ENCODE results near the gene G6PD. TPM values are rescaled to one million over a fixed set of nuclear protein-coding genes. Genes with fewer than 3 reads are reported as not detected.
"Not testable (repeated sequence)": the region's sequence is repeated elsewhere in the genome, so short reads cannot be mapped to it uniquely, and the experiment has no call there.

Gene G6PD
- total and polyA plus RNA-seq, 10 of the 15 experiments (the other 5 are each of a cell fraction or from before 2014, with no cell fraction given) = 1.6 to 62.5 (median 28.4) TPM

DNA sequence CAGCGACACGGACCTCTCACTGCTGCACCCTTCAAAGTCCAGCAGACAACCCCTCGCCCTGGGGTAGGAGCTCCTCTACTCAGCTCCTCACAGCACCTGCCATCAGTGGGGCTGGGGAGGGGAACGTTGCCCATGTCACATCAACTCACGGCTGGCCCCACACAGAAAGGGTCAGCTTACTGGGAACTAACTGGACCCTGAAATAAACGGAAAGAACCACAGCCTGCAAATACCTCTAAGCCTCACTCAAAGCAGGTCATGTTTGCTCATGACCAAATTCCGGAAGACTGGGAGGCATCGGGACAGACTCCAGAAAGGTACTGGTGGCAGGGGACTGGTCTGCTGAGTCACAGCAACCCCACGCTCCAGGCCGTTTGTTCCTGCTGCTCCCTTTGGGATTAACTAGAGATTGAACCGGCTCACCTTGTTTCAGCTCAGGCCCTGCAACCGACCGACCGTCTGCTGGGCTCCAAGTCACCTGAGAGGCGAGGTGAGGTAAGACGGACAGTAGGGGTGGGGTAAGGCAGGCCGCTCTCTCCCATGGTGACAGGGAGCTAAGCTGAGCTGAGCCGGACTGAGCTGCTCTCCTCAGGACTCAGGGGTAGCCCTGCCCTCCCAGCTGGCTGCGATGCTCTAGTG, 5.6 kb downstream of the G6PD start:
- no peaks in the 10 kb centered on the region for H3K27me3 ChIP-seq (replicated peaks in 1 of 2; ENCODE audit: control insufficient read depth in 2 of 2, insufficient read depth in 2 of 2, low read length in 1 of 2)
- peaks cover 2% of the 10 kb centered on the region for H3K79me2 ChIP-seq (ENCODE audit: control insufficient read depth, insufficient read depth, low read length)
- no peak overlapping the region for H2AFZ ChIP-seq (ENCODE audit: control insufficient read depth, low read depth, low read length)
- DNase-seq (ENCODE audit: low read depth, low spot score) = no peak
- TF ChIP-seq HCFC1 (IDR thresholded peaks at IDR 0.05; ENCODE audit: low read length) (no peak), SMAD1 (IDR thresholded peaks at IDR 0.05; ENCODE audit: low read depth, partially characterized antibody) (no peak), PRDM15 (CRISPR knock-in tag; IDR thresholded peaks at IDR 0.05) (no peak), YY1 (IDR thresholded peaks at IDR 0.05; ENCODE audit: low read depth, low read length) (no peak)
- H3K27ac ChIP-seq (ENCODE audit: control insufficient read depth, insufficient read depth) = no peak overlapping the region
- ChIA-PET SMC1A (ENCODE audit: uncharacterized antibody, unreplicated experiment) (no interaction called here), POLR2A (no interaction called here), RAD21 (ENCODE audit: unreplicated experiment) (no interaction called here), CTCF (no interaction called here)
- in situ Hi-C loops (cut with MboI) = loop anchor here (10.0 to 25.0 kb wide), 2 partner anchors 294 to 404 kb away; partner anchors contain the start of genes OPN1LW and SMIM9
- peaks cover 14% of the 10 kb centered on the region for H3K4me1 ChIP-seq (ENCODE audit: control insufficient read depth, insufficient read depth, low read length)
- H4K20me1 ChIP-seq (ENCODE audit: control insufficient read depth, insufficient read depth) = no peaks in the 10 kb centered on the region
- H3K9me3 ChIP-seq (replicated peaks; ENCODE audit: control insufficient read depth, insufficient read depth, low read length) = no peaks in the 10 kb centered on the region
- BruUV-seq (replicated peaks) = no TSS peak
- H3K36me3 ChIP-seq (ENCODE audit: control insufficient read depth in 2 of 2, insufficient read depth in 2 of 2, low read length in 1 of 2) = no peaks in the 10 kb centered on the region
- 61% methylated on average over 18 of the region's 19 CpGs for WGBS (ENCODE audit: insufficient coverage, insufficient replicate concordance, low lambda C conversion rate, missing lambda C conversion rate)
- no peak for ATAC-seq
- FAIRE-seq = no peak
- no peak overlapping the region for H3K4me2 ChIP-seq (ENCODE audit: control insufficient read depth, insufficient read depth)
- no peak overlapping the region for H3K9ac ChIP-seq (ENCODE audit: control insufficient read depth, insufficient read depth, low read length)
- H3K4me3 ChIP-seq = no peak overlapping the region
- intact Hi-C loops (cut with micrococcal nuclease; ENCODE audit: unreplicated experiment) = no loop called here

- intact Hi-C loops (cut with micrococcal nuclease; ENCODE audit: unreplicated experiment); FAIRE-seq; H3K4me2 ChIP-seq (ENCODE audit: control insufficient read depth, insufficient read depth); ATAC-seq; H3K27me3 ChIP-seq (replicated peaks in 1 of 2; ENCODE audit: control insufficient read depth in 2 of 2, insufficient read depth in 2 of 2, low read length in 1 of 2); H3K27ac ChIP-seq (ENCODE audit: control insufficient read depth, insufficient read depth); H3K79me2 ChIP-seq (ENCODE audit: control insufficient read depth, insufficient read depth, low read length); H3K4me3 ChIP-seq; H2AFZ ChIP-seq (ENCODE audit: control insufficient read depth, low read depth, low read length); RAD21 ChIA-PET (ENCODE audit: unreplicated experiment); BruUV-seq (replicated peaks); DNase-seq (ENCODE audit: low read depth, low spot score); POLR2A ChIA-PET; H4K20me1 ChIP-seq (ENCODE audit: control insufficient read depth, insufficient read depth); H3K36me3 ChIP-seq (ENCODE audit: control insufficient read depth in 2 of 2, insufficient read depth in 2 of 2, low read length in 1 of 2); H3K9ac ChIP-seq (ENCODE audit: control insufficient read depth, insufficient read depth, low read length); H3K9me3 ChIP-seq (replicated peaks; ENCODE audit: control insufficient read depth, insufficient read depth, low read length); SMC1A ChIA-PET (ENCODE audit: uncharacterized antibody, unreplicated experiment): not testable (repeated sequence)
- in situ Hi-C loops (cut with MboI) = loop anchor here (10.0 to 25.0 kb wide), 2 partner anchors 294 to 403 kb away; partner anchors contain the start of genes OPN1LW and SMIM9
- H3K4me1 ChIP-seq (ENCODE audit: control insufficient read depth, insufficient read depth, low read length) = peaks cover 11% of the 10 kb centered on the region
- CTCF ChIA-PET = interaction anchor here (1.2 kb wide), 1 partner anchor 13 kb away, joined by 5 read pairs; no protein-coding TSS in a partner anchor
- WGBS (ENCODE audit: insufficient coverage, insufficient replicate concordance, low lambda C conversion rate, missing lambda C conversion rate) = 52% methylated on average over 7 of the region's 7 CpGs
Observed at GRCh38 chrX:154540365-154540764, 6.3 kb downstream of the G6PD start.
